Activated T-cell treated with anti-CD3 and anti-CD28 coated beads for 24 hours (primary cell): ENCODE measurements around the gene SRMS.
A peak's percentile ranks its signal among the peaks of the same experiment; 100 is the strongest.
"Not testable (repeated sequence)": the region's sequence is repeated elsewhere in the genome, so short reads cannot be mapped to it uniquely, and the experiment has no call there.

ENCODE experiments used
- DNase-seq: peaks from one replicate; pipeline ENCODE4 v3.0.0-alpha.2; 2020; ENCODE audit warnings: low read depth

The SRMS gene

GRCh38 chr20:63522091-63522868 is 25.3 kb downstream of the SRMS start:
- DNase-seq, result no peak

- DNase-seq, result no peak
Measured at GRCh38 chr20:63521602-63522001, 25.9 kb downstream of the SRMS start.

GRCh38 chr20:63520934-63521601 is 26.5 kb downstream of the SRMS start:
- DNase-seq, result peak; percentile 61

- peak; percentile 77 for DNase-seq
Measured at GRCh38 chr20:63520504-63520933, 27.0 kb downstream of the SRMS start, which contains the start of gene PPDPF. Gene PPDPF, plus strand, starts transcription at chr20:63520765. Its CDS starts 544 bp downstream, at chr20:63521309.

GRCh38 chr20:63519668-63520503 is 27.7 kb downstream of the SRMS start:
- peak; percentile 49 for DNase-seq

GRCh38 chr20:63518946-63519667 is 28.4 kb downstream of the SRMS start:
- no peak for DNase-seq

GRCh38 chr20:63518351-63518861 is 29.1 kb downstream of the SRMS start:
- DNase-seq, result no peak

GRCh38 chr20:63517376-63518309 is 29.9 kb downstream of the SRMS start:
- DNase-seq, result no peak

- not testable (repeated sequence) for DNase-seq
Measured at GRCh38 chr20:63514520-63514919, 33.0 kb downstream of the SRMS start.

- DNase-seq, result no peak
Measured at GRCh38 chr20:63513207-63513606, 34.3 kb downstream of the SRMS start.

- DNase-seq, result no peak
Measured at GRCh38 chr20:63509088-63509564, 38.4 kb downstream of the SRMS start.

GRCh38 chr20:63508072-63508768 is 39.3 kb downstream of the SRMS start:
- DNase-seq, result no peak

GRCh38 chr20:63507083-63507743 is 40.3 kb downstream of the SRMS start:
- no peak for DNase-seq

- no peak for DNase-seq
Measured at GRCh38 chr20:63505723-63506122, 41.8 kb downstream of the SRMS start.

GRCh38 chr20:63505281-63505680 is 42.3 kb downstream of the SRMS start:
- DNase-seq, result no peak

GRCh38 chr20:63504642-63505041 is 42.9 kb downstream of the SRMS start:
- DNase-seq, result no peak

- no peak for DNase-seq
Measured at GRCh38 chr20:63503524-63503923, 44.0 kb downstream of the SRMS start.

GRCh38 chr20:63502671-63503172 is 44.8 kb downstream of the SRMS start:
- DNase-seq, result no peak
